ENCODE measurements around the gene STARD13. TPM values are rescaled to one million over a fixed set of nuclear protein-coding genes. Genes with fewer than 3 reads are reported as not detected.
"Not testable (repeated sequence)": the region's sequence is repeated elsewhere in the genome, so short reads cannot be mapped to it uniquely, and the experiment has no call there.

STARD13 gene
- total RNA-seq, 2 experiments from 2014 or later: 0.02 to 0.25 TPM

DNA sequence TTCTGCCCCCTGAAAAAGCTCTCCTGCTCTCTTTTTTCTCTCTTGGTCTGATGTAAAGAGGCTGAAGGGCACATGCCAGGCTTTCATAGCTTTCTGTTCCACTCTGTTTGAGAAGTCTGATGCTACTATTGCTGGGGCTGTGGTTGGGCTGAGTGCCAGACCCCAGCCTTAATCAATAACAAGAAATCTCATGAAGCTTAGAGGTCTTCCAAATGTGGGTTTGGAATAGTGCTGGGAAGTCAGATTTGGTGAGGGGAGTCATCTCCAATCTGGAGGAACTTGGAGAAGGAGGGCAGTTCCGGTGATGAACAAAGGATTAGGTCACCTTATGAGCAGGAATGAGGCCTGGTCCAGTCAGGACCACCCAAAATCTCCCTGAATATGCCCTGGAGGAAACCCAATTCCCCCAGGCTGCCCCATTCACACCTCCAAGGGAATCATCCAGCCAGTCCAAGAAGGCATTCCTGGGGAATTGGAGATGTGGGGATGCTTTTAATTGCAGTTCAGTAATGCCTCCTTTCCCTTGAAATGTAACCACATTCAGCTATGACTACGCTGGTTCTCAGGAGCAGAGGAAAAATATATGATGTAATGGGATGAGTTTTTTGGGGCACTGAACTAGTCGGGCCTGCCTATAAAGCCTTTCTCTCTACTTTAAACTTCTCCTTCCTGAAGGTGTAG, 102.0 kb downstream of the STARD13 start:
- Mint-ChIP-seq H3K27me3 (peaks cover 6% of the 10 kb centered on the region), H3K4me1 (peaks cover 8% of the 10 kb centered on the region), H3K27ac (no peak overlapping the region), H3K4me3 (no peak overlapping the region), H3K36me3 (ENCODE audit: low read depth) (no peaks in the 10 kb centered on the region), H3K9me3 (no peaks in the 10 kb centered on the region)
- ChIA-PET CTCF (interaction anchor here (1.3 to 1.5 kb wide), 2 partner anchors 8 to 20 kb away, joined by 3 read pairs; no protein-coding TSS in a partner anchor), POLR2A (no interaction called here)
- no peak for DNase-seq

GRCh38 chr13:33182729-33183128, 102.8 kb downstream of the STARD13 start:
- no peak for DNase-seq
- H3K4me3 Mint-ChIP-seq: no peak overlapping the region
- H3K4me1 Mint-ChIP-seq: peaks cover 6% of the 10 kb centered on the region
- no peak overlapping the region for H3K27ac Mint-ChIP-seq
- peaks cover 6% of the 10 kb centered on the region for H3K27me3 Mint-ChIP-seq
- no peaks in the 10 kb centered on the region for H3K36me3 Mint-ChIP-seq (ENCODE audit: low read depth)
- CTCF ChIA-PET: no interaction called here
- peaks cover 2% of the 10 kb centered on the region for H3K9me3 Mint-ChIP-seq
- POLR2A ChIA-PET: no interaction called here

- no peak overlapping the region for H3K27ac Mint-ChIP-seq
- peaks cover 2% of the 10 kb centered on the region for H3K9me3 Mint-ChIP-seq
- DNase-seq: no peak
- H3K4me3 Mint-ChIP-seq: no peak overlapping the region
- H3K27me3 Mint-ChIP-seq: peaks cover 6% of the 10 kb centered on the region
- H3K4me1 Mint-ChIP-seq: no peaks in the 10 kb centered on the region
- POLR2A ChIA-PET: no interaction called here
- CTCF ChIA-PET: no interaction called here
- no peaks in the 10 kb centered on the region for H3K36me3 Mint-ChIP-seq (ENCODE audit: low read depth)
These were observed 104.3 kb downstream of the STARD13 start for GRCh38 chr13:33181264-33181663.

DNA sequence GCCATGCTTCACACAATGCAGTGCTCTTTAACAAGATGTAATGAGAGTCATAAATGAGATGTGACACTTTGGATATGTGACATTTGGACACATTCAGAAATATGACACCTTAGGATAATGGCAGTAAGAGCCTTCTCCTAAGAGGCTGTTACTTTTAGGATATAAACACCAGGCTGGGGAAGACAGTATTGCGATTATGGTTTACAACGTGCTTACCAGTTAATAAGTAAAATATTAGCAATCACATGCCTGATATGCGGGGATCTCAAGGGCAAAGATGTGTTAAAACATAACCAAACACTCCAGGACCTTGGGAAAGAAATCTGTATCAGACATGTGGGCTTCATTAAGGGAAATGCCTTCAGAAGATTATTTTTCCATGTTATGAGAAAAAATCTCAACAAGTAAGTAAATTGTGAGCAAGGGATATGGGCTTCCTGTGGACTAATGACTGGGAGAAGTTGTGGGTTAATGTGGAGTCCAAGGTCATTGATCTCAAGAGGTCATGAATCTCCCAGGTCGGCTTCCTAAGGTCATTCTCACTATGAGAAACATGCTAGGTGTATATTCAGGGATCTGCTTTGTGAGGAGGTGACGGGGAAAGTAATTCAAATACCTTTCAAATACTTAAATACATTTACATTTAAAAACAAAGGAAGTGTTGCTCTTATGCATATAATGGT, 105.3 kb downstream of the STARD13 start:
- H3K27ac Mint-ChIP-seq: no peak overlapping the region
- H3K4me1 Mint-ChIP-seq: no peaks in the 10 kb centered on the region
- H3K4me3 Mint-ChIP-seq: no peak overlapping the region
- POLR2A ChIA-PET: no interaction called here
- H3K36me3 Mint-ChIP-seq (ENCODE audit: low read depth): no peaks in the 10 kb centered on the region
- DNase-seq: no peak
- CTCF ChIA-PET: no interaction called here
- peaks cover 2% of the 10 kb centered on the region for H3K9me3 Mint-ChIP-seq
- H3K27me3 Mint-ChIP-seq: peaks cover 9% of the 10 kb centered on the region

- peaks cover 2% of the 10 kb centered on the region for H3K9me3 Mint-ChIP-seq
- H3K36me3 Mint-ChIP-seq (ENCODE audit: low read depth): no peaks in the 10 kb centered on the region
- no peak for DNase-seq
- H3K4me3 Mint-ChIP-seq: no peak overlapping the region
- H3K27me3 Mint-ChIP-seq: peaks cover 9% of the 10 kb centered on the region
- POLR2A ChIA-PET: no interaction called here
- H3K27ac Mint-ChIP-seq: no peak overlapping the region
- no peaks in the 10 kb centered on the region for H3K4me1 Mint-ChIP-seq
- CTCF ChIA-PET: no interaction called here
These were observed 106.1 kb downstream of the STARD13 start for GRCh38 chr13:33179463-33179862.

GRCh38 chr13:33178209-33178840, 107.2 kb downstream of the STARD13 start:
- Mint-ChIP-seq H3K4me1 (no peaks in the 10 kb centered on the region), H3K27ac (no peak overlapping the region), H3K4me3 (no peak overlapping the region), H3K36me3 (ENCODE audit: low read depth) (no peaks in the 10 kb centered on the region), H3K27me3 (peaks cover 10% of the 10 kb centered on the region), H3K9me3 (peaks cover 2% of the 10 kb centered on the region)
- POLR2A ChIA-PET: no interaction called here
- no peak for DNase-seq
- CTCF ChIA-PET: no interaction called here

DNA sequence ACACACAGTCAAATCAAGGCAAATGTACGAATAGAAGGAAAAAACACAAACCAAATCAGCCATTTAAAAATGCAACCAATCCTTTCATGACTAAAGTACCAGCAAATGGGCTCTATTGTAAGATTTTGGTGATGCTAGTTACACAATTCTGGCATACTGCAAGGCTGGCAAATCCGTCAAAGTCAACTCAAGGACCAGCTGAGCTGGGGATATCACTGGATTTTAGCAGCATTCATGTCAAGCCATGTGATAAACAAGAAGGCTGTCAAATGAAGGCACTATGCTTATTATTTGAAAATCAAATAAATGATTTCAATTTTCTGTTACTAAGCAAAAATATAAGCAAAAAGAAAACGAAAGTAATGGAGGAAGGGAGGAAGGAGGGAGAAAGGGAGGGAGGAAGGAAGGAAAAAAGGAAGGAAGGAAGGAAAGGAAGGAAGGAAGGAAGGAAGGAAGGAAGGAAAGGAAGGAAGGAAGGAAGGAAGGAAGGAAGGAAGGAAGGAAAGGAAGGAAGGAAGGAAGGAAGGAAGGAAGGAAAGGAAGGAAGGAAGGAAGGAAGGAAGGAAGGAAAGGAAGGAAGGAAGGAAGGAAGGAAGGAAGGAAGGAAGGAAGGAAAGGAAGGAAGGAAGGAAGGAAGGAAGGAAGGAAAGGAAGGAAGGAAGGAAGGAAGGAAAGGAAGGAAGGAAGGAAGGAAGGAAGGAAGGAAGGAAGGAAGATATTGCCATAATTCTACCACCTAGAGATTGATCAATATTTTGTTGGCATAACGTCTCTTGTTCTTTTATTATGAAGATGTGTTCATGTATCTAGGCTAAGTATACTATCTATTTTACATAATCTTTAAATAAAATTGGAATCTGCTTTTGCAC, 108.0 kb downstream of the STARD13 start:
- H3K4me1 Mint-ChIP-seq; H3K4me3 Mint-ChIP-seq; POLR2A ChIA-PET; H3K9me3 Mint-ChIP-seq; DNase-seq; H3K36me3 Mint-ChIP-seq (ENCODE audit: low read depth); CTCF ChIA-PET; H3K27ac Mint-ChIP-seq; H3K27me3 Mint-ChIP-seq: not testable (repeated sequence)

DNA sequence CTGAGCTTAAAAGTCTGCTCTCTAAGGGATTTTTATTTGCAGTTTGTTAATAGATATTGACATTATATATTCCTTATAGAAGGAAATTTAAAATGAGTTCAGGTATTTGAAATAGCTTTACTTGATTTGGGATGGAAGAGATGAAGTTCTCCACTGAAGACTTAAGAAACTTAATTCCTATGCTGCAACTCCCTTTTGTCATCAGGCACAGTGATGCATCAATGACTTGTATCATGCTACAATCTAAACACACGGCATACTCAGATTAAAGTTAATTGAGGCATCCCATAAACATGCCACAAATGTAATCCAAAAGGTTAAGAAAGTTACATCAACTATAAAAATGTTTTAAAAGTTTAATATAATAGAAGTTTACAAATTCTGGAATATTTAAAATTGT, 109.0 kb downstream of the STARD13 start:
- CTCF ChIA-PET: no interaction called here
- Mint-ChIP-seq H3K36me3 (ENCODE audit: low read depth) (no peaks in the 10 kb centered on the region), H3K4me1 (no peaks in the 10 kb centered on the region), H3K27me3 (peaks cover 7% of the 10 kb centered on the region), H3K4me3 (no peak overlapping the region), H3K27ac (no peak overlapping the region), H3K9me3 (peaks cover 2% of the 10 kb centered on the region)
- DNase-seq: no peak
- POLR2A ChIA-PET: no interaction called here

DNA sequence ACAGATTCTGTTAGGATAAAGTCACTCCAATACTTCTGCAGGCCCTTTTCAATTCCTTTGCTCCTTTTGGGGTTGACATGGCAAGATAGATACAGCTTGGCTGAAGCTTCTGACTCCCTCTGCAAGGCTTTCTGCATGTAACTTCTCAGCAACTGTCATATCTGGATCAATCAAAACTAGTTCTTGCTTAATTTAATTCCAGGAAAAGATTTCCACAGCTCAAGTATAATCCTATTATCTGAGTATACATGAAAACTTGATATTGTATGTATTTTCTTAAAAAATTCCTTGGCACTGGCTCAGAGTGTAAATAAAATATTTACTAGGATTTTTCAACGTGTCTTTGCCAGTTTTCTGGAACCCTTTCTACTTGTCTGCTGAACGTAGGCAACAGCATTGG, 109.6 kb downstream of the STARD13 start:
- CTCF ChIA-PET: no interaction called here
- Mint-ChIP-seq H3K4me1 (no peaks in the 10 kb centered on the region), H3K27me3 (peaks cover 7% of the 10 kb centered on the region), H3K4me3 (no peak overlapping the region), H3K27ac (no peak overlapping the region), H3K36me3 (ENCODE audit: low read depth) (no peaks in the 10 kb centered on the region), H3K9me3 (peaks cover 2% of the 10 kb centered on the region)
- no peak for DNase-seq
- POLR2A ChIA-PET: no interaction called here

DNA sequence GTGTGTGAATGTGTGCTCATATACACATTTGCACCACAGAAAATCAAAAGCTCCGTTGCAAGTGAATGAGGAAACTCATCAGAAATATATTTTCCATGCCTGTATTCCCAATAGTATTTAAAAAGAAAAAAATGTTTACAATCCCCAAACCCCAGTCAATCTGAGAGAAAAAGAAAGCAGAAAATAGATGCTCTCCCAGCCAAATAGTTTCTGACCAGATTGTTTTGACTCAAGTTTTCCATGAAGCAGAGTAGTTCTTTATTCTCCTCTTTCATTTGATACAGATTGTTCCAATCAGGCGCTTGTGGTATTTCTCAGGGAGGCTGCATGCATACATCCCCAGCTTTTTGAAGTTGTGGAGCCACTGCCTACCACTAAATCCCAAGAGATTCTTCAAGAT, 110.6 kb downstream of the STARD13 start:
- no peak for DNase-seq
- Mint-ChIP-seq H3K4me3 (no peak overlapping the region), H3K36me3 (ENCODE audit: low read depth) (no peaks in the 10 kb centered on the region), H3K4me1 (no peaks in the 10 kb centered on the region), H3K27ac (no peak overlapping the region), H3K9me3 (peaks cover 2% of the 10 kb centered on the region), H3K27me3 (peaks cover 6% of the 10 kb centered on the region)
- ChIA-PET CTCF (no interaction called here), POLR2A (no interaction called here)

- no peak overlapping the region for H3K27ac Mint-ChIP-seq
- CTCF ChIA-PET: no interaction called here
- DNase-seq: no peak
These were observed 111.1 kb downstream of the STARD13 start for GRCh38 chr13:33174491-33174890.

DNA sequence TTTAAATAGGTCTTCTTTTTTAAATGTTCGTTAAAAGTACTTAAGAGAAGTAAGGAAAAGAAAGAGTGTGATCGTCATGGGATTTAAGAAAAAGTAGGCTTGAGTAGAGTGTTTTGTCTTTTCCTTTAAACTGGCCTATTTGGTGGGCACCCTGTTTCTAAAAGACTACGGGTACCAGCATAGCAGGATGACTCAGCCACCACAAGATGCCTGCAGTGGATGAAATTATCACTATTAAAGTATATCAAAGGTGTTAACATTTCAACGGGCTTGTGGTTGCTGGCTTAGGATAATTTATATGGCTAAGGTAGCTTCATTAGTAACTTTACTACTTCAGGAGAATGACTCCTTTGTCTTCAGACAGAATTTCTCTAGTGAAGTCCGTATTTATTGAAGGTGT, 112.6 kb downstream of the STARD13 start:
- ChIA-PET CTCF (no interaction called here), POLR2A (no interaction called here)
- DNase-seq: no peak
- Mint-ChIP-seq H3K27me3 (peaks cover 12% of the 10 kb centered on the region), H3K4me3 (no peak overlapping the region), H3K36me3 (ENCODE audit: low read depth) (no peaks in the 10 kb centered on the region), H3K4me1 (no peaks in the 10 kb centered on the region), H3K9me3 (no peaks in the 10 kb centered on the region), H3K27ac (no peak overlapping the region)

More at GRCh38 chr13:33174491-33174890, 111.1 kb downstream of the STARD13 start:
- Mint-ChIP-seq H3K36me3 (ENCODE audit: low read depth) (no peaks in the 10 kb centered on the region), H3K27me3 (peaks cover 7% of the 10 kb centered on the region), H3K4me3 (no peak overlapping the region), H3K9me3 (peaks cover 2% of the 10 kb centered on the region), H3K4me1 (no peaks in the 10 kb centered on the region)
- POLR2A ChIA-PET: no interaction called here

DNA sequence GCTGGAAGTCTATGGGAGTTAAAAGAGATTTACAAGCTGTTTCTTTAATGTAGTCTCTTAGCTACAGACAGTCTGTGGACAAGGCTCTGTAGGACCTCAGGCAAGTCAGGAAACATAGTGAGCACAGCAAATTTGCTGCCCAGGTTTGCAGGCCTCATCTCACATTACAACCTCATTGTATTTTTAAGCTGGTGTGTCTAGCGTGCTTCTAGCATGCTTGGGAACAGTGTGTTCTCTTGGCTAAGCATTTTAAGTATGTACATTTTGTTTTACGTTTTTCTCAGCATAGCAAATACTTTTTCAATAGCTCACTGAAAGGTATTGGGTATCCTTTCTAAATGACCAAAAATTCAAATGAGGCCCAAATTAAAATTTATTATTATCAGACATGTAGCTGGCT, 113.2 kb downstream of the STARD13 start:
- H3K36me3 Mint-ChIP-seq (ENCODE audit: low read depth): no peaks in the 10 kb centered on the region
- no peak for DNase-seq
- POLR2A ChIA-PET: no interaction called here
- H3K27me3 Mint-ChIP-seq: peaks cover 12% of the 10 kb centered on the region
- CTCF ChIA-PET: no interaction called here
- H3K4me1 Mint-ChIP-seq: no peaks in the 10 kb centered on the region
- no peak overlapping the region for H3K27ac Mint-ChIP-seq
- no peak overlapping the region for H3K4me3 Mint-ChIP-seq
- no peaks in the 10 kb centered on the region for H3K9me3 Mint-ChIP-seq
